HG03280 (cell line): ENCODE data around the gene KIAA1549.
"Not testable (repeated sequence)": the region's sequence is repeated elsewhere in the genome, so short reads cannot be mapped to it uniquely, and the experiment has no call there.

ENCODE experiments used
- ATAC-seq: cut with Tn5 transposase; IDR thresholded peaks from one replicate; pipeline ENCODE4 v1.9.1; 2021; ENCODE audit warnings: mild to moderate bottlenecking, moderate library complexity; ENCODE audit not compliant: unreplicated experiment

KIAA1549 gene

GRCh38 chr7:138821912-138822311 lies 159.3 kb downstream of the KIAA1549 start:
- no peak for ATAC-seq

DNA sequence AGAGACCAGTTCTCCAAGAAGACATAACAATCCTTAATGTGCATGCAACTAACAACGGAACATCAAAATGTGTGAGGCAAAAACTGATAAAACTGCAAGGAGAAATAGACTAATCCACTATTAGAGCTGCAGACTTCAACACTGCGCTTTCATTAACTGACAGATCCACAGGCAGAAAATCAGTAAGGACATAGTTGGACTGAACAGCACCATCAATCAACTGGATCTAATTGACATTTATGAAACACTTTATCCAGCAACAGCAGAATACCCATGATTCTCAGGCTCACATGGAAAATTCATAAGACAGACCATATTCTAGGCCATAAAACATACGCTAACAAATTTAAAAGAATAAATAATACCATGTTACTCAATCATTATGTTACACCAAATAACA lies 161.6 kb downstream of the KIAA1549 start:
- ATAC-seq, result no peak

DNA sequence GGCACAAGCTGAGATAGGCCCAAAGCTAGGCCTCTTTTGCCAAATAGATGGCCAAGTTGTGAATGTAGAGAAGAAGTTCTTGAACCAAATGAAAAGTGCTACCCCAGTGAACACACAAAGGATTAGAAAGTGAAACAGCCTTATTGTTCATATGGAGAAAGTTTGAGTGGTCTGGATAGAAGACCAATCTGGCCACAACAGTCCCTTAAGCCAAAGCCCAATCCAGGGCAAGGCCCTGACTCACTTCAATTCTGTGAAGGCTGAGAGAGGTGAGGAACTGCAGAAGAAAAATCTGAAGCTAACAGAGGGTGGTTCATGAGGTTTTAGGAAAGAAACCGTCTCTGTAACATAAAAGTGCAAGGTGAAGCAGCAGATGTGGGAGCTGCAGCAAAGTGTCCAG lies 164.5 kb downstream of the KIAA1549 start:
- no peak for ATAC-seq

DNA sequence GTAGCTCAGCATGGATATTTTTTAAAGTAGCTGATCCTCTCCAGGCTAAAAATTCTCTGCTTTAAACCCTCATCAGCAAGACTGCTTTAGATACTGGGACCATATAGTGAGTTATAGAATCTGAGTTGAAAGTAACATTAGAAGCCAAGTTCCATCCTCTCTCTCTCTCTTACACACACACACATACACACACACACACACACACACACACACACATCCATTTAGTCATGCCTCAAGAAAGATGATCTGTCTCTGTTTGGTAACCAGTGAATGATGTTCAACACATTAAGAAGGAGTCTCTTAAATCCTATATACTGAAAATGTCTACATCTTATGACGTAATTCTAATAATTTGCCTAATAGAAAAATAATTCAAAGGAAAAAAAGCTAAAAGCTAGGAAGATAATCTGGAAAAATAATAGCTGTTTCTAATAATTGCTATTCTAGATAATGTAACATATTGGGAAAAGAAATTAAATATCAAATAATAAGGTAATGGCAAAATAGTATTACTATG lies 166.3 kb downstream of the KIAA1549 start:
- no peak for ATAC-seq

DNA sequence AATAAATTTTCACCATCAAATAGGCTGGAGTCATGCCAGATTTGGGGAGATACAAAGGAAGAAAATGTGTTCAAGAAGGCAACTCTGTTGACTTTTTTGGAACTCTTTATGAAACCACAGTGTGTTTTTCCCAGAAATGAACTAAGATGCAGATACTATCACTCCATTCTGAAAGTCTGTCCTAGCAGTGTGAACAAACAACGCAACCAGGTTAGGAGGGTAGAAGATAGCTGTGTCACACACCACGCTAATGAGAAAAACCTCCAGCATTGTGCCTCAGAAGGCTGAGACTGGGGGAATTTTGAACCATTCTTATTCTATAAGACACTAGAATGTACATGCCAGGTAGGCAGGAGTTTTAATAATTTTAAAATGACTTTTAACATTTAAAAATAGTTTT lies 167.2 kb downstream of the KIAA1549 start:
- no peak for ATAC-seq

GRCh38 chr7:138811327-138811726 lies 169.9 kb downstream of the KIAA1549 start:
- not testable (repeated sequence) for ATAC-seq

DNA sequence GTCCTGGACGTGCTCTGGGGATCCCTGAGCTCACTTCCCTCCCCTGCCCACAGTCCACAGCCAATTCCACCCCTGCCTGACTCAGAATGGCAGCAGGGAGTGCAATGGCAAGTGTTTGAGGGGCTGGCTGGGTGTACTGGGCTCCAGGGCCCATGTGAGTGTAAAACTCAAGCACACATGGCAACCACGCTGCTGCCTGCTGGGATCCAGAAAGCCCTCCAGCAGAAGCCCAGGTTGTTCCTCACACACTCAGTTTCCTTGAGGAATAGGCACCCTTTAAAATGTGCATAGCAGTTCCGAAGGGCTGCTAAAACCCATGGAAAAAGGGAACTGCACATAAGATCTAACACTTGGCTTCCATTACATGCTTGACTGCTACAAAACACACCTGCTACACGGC lies 171.8 kb downstream of the KIAA1549 start:
- ATAC-seq, result no peak

- ATAC-seq, result no peak
Measured at GRCh38 chr7:138804618-138805017, 176.6 kb downstream of the KIAA1549 start.

GRCh38 chr7:138802706-138803105 lies 178.5 kb downstream of the KIAA1549 start:
- no peak for ATAC-seq

DNA sequence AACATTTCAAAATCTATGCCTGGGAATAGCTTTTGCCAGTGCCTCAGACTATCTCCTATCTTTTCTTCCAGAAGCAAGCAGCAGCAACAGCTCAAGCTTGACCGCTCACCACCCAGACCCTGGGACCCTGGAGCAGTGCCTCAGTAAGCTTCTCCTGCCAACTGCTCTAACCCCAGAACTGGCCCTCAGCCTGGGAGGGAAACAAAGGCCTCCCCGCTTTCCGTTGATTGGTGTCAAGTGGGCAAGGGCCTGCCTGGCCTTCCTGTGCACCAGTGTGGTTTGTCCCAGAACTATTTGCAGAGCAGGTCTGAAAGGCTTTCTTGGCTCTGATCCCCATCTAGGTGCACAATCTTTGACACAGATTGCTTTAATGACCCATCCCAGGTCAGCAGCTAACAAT lies 179.9 kb downstream of the KIAA1549 start:
- ATAC-seq, result no peak

- ATAC-seq, result no peak
Measured at GRCh38 chr7:138799336-138800000, 181.7 kb downstream of the KIAA1549 start.

DNA sequence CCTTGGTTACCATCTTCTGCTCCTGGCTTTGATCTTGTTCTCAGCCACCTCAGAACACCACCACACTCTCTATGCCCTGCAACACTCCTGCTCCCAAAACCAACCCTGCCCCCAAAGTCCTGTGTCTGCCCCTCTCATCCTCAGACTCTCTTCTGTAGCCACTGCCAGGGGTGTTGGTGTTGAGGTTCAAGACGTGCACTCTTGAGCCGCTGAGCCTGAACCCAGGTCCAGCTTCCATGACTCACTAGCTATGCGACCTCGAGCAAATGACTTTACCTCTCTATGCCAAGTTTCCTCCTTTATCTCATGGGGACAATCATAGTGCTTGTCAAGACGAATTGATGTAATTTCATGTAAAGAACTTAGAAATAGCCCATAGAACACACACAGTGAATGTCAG lies 182.4 kb downstream of the KIAA1549 start:
- no peak for ATAC-seq

- ATAC-seq, result no peak
Measured at GRCh38 chr7:138797715-138798320, 183.4 kb downstream of the KIAA1549 start, which contains the start of the genes ATP6V0A4 and TMEM213. Gene ATP6V0A4 (minus strand): TSS chr7:138798196. CDS start chr7:138771247, 26,949 bp downstream. Gene TMEM213 (plus strand): TSS chr7:138797994. CDS start chr7:138798105, 111 bp downstream.

GRCh38 chr7:138797046-138797445 lies 184.1 kb downstream of the KIAA1549 start:
- not testable (repeated sequence) for ATAC-seq

GRCh38 chr7:138796038-138796615 lies 185.1 kb downstream of the KIAA1549 start:
- no peak for ATAC-seq

GRCh38 chr7:138785587-138786437 lies 195.4 kb downstream of the KIAA1549 start:
- ATAC-seq, result no peak

DNA sequence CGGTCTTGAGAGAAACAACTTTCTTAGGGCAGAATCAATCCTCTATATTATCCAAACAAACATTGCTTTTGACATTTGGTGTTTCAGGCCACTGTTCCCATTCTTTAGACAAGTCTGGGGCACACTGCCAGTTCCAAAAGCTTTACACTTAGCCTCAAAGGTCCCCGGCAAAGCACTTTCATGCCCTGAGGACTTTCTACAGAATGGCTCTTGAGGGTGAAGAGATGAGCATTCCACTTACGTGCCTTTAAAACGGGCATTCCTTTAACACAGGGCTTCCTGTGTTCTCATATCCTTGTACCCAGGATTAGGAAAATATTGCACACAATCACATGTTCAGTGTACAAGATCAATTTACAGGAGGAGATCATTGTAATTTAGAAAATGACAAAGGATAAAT lies 196.5 kb downstream of the KIAA1549 start:
- no peak for ATAC-seq
